Activated T-cell treated with anti-CD3 and anti-CD28 coated beads for 1 hour (primary cell): ENCODE data around the gene ERCC8.
"Not testable (repeated sequence)": the region's sequence is repeated elsewhere in the genome, so short reads cannot be mapped to it uniquely, and the experiment has no call there.

ENCODE experiments used
- DNase-seq: peaks from one replicate; pipeline ENCODE4 v3.0.0-alpha.2; 2020; ENCODE audit warnings: low read depth

Gene ERCC8

DNA sequence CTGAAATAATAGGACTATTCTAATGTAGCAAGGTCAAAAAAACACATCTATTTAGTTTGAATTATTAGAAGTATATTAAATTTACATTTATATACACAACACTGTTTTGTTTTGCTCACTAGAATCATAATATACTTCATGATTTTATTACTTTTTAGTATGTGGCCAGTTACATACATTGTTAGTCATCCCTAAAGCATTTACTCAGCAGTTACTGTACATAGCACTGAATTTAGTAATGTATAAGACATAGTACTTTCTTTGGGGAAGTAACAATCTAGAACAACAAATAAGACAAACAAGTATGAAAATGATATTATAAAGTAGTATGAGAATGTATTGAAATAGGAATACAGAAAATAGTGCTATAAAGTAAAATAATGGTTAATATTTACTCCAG lies 28.2 kb downstream of the ERCC8 start:
- no peak for DNase-seq

DNA sequence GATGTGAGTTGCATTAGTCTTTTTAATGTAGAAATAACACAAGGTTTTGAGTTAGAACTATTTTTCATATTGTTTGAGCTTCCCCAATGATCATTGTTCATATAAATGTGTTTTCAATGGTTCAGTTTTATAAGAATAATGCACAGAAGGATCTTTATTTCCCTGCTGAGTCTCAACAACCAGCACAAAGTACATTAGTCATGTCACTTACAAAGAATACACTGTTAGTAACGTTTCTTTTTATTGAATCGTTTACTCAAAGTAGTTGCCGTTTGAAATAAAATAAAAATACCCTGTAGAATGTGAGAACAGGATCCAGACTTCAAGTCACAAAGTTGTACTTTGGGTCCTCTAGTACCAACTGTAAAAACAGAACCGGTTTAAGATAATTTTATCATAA lies 41.5 kb downstream of the ERCC8 start:
- DNase-seq = no peak

DNA sequence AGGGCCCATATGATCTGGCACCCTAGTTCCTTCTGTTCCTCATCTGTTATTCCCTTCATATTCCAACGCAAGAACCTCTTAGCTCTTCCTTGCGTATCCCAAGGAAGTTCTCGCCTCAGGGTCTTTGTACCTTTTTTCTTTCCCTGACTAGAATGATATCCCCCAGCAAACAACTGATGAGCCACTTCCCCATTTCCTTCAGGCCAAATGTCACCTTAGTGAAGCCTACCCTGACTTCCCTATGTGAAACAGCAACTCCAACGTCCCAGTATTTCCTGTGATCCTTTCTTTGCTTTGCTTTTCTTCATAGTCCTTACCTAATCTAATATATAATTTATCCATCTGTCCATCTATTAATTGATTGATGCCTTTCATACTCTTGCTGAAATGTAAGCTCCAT lies 47.9 kb downstream of the ERCC8 start:
- DNase-seq = no peak

DNA sequence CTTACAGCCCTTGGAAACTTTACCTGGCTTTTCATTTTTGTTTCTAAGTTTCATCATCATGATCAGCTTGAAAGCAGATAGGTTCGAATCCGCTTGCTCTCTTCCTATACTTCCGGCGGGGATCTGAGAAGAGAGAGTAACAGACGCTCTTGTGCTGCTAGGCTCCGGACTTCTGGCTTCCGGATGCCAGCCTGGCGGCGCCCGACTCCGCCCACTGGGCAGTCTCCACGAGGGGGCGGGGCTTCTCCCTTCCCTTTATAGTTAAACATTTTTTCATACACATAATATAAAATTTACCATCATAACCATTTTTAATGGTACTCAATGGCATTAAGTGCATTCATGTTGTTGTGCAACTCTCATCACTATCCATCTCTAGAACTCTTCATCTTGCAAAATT lies 51.3 kb downstream of the ERCC8 start:
- no peak for DNase-seq

DNA sequence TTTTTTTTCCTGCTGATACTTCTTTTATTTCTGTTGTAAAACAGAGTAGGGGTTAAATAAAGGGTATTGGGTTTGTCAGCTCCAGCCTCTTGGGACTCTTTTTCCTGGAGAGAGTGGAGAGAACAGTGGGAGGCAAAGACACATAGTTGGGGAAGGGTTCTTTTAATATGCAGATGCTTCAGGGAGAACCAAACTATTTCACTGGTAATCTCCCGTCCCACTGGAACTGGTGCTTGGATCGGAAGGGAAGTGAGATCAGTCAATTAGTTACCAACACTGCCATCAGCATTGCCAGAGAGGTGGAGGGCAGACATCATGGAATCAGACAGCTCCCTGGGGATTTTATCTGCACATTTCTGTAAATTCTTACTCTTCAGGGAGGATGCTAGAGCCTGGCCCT lies 53.2 kb downstream of the ERCC8 start:
- no peak for DNase-seq

DNA sequence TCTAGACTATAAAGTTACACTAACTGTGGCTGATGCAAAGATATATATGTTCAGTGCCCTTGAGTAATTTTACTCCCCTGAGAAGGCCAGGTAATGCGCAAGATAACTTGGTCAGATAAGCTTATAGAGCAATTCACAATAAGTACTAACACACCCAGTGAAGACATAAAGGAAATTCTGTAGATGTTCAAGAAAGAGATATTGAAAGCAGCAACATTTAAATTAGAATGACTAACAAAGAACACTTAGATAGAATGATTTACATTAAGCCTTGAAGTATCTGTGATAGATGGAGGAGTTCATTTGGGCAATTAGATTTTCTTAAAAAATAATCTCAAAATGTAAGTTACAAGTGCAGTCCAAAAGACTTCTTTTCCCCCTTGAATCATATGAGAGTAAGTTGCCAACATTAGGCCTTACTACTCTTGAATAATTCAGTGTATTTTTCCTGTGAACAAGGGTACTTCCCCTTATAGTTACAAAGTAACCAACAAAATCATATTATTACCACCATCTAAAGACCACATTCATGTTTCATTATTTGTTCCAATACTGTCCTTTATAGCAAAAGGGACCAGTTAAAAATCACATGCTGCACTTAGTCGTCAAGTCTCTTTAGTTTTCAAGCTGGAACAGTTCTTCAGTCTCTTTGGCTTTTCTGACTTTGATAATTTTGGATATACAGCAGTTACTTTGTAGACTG lies 56.4 kb downstream of the ERCC8 start:
- DNase-seq = no peak

DNA sequence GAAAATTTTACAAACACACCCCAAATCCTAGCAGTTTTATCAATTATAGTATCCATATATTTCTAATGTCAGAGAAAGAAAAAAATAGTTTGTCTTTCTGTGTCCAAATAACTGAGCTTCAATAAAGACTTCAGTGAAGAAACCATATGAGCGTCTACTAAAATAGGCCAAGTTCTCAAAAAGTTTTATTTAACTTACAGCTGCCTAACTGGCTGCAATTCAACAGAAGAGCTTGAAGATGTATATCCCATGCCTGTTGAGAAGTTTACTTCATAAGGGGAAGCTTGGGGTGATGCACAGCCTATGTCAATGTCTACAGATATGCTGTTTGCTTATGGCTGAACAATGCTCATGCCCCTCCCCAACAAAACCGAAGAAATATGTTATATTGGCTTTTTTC lies 57.1 kb downstream of the ERCC8 start:
- no peak for DNase-seq

DNA sequence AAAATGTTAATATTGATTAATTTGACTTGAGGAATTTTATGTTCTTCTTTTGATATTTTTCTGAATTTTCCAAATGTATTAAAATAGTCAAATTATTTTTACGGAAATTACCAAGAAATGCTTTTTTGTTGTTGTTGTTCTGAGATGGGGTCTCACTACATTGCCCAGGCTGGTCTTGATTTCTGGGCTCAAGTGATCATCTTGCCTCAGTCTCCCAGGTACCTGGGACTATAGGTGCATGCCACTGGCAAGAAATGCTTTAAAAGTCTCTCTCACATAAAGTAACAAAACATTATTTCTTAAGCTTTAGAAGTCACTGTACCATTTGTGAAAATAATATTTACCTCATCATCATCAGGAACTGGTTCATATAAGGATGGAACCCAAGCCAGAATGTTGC lies 57.8 kb downstream of the ERCC8 start:
- DNase-seq = no peak

DNA sequence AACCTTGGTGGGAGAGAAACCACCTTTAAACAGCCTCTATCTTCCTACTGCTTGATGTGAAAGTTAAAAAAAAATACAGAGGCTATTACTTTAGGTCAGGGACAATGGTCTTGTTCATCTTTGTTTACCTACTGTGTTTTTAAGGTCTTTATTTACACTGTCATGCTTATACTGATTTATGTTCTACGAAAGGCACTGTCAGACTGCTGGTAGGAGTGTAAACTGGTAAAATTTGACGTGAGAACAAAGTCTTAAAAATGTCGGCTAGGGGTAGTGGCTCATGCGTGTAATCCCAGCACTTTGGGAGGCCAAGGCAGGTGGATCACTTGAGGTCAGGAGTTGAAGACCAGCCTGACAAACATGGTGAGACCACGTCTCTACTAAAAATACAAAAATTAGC lies 58.7 kb downstream of the ERCC8 start:
- DNase-seq = no peak

DNA sequence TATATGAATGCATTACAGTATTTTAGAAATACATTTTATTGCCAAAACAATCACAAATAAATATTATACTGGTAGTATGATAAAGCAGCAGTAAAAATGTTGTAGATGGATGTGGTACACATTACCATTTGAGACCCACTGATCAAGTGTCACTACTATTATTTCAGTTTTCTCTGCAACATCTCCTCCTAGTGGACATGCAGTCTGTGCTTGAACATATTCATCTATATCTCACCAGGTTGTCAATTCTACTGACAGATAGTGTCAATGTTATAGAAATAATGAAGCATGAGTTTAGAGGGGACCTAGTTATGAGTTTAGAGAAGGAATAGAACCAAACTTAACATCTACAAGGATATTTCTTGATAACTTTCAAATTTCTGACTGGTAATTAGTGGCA lies 61.6 kb downstream of the ERCC8 start:
- DNase-seq = no peak

DNA sequence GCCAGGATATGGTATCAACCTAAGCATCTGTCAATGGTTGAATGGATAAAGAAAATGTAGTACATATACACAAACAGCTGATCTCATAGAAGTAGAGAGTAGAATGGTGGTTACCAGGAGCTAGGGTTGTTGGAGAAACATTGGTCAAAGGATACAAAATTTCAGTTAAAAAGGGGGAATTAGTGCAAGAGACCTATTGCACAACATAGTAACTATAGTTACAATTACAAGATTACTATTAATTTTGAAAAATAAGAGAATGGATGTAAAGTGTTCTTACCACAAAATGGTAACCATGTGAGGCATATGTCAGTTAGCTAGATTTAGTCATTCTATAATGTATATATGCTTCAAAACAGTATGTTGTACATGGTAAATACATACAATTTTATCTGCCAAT lies 72.0 kb downstream of the ERCC8 start:
- DNase-seq = no peak

DNA sequence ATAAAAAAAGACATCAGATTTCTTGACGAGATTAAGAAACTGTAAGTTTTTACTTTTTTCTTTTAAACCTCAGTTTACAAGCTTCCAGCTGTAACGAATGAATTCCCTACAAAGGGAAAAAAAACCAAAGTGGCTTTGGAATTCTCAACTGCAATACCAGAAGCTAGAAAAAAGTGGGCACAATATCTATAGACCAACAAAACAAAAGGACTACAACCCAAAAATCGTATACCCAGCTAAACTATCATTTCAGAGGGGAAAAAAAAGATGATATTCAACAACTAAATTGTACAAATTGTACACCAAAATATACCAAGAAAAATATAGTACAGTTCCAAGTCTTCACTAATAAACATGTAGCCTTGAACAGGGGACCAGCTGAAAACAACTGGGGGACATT lies 74.0 kb downstream of the ERCC8 start:
- DNase-seq = no peak

DNA sequence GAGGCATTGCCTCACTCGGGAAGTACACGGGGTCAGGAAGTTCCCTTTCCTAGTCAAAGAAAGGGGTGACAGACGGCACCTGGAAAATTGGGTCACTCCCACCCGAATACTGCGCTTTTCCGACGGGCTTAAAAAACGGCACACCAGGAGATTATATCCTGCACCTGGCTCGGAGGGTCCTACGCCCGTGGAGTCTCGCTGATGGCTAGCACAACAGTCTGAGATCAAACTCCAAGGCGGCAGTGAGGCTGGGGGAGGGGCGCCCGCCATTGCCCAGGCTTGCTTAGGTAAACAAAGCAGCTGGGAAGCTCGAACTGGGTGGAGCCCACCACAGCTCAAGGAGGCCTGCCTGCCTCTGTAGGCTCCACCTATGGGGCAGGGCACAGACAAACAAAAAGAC lies 84.3 kb downstream of the ERCC8 start:
- not testable (repeated sequence) for DNase-seq

DNA sequence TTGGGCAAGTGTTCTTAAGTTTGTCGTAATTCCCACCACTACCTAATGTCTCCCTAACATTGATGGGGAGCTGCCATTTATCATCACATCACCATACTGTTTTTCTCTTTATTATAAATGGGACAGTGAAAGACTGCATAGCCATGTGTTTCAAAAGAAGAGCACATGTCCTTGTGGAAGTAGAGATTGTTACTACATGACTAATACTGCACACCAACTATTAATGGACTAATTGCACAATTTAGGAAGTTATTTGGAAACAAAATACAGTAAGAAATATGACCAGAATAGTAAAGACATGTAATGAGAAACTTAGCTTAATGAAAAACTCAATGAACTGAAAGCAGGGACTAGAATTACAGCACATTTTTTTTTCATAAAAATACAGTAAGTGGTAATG lies 88.8 kb downstream of the ERCC8 start:
- no peak for DNase-seq

DNA sequence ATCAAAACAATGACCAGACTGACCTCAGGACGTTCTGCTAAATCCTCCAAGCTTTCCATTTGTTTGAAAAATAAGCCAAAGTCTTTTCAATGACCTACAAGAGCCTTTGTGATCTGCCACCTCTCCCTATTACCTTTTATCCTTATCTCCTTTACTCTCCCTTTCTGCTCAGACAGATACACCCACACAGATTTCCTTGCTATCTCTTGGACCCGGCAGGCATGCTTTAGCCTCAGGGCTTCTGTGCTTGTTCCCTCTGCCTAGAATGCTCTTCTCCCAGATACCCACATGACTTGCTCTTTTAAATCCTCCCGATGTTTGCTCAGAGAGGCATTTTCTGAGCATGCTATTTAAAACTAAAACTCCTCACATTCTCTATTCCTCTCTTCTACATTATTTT lies 91.9 kb downstream of the ERCC8 start:
- no peak for DNase-seq

DNA sequence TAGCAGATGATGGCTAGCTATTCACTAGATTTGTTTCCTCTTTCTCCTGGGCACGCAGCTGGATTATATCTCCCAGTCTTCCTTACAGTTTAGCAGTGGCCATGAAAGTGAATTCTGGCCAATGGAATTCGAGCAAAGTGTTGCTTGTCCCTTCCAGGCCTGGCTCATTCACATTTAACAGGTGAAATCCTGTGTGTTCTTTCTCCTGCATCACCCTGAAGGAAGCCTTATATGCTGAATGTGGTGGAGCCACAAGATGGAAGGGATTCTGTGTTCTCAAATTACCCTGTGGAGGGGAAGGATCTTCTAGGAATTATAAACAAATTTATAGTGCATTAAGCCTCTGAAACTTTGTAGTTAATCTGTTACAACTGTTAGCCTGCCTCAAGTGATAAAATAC lies 92.6 kb downstream of the ERCC8 start:
- no peak for DNase-seq

DNA sequence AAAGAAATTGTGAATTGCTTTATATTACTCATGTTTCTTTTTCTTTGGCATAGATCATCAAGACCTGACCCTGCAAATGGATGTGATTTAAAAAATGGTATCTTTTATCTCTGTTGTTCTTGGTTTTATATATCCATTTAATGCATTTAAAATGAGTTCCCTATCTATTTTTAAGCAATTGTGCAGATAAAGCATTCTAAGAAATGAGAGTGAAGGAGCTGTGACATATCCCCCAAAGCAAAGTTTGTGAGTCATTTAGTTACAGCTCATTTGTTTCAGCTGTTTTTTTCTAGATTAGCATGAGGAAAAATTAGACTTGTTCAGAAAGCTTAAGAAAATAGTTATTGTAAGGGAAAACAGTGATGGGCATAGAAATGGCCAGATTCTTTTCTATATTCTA lies 93.2 kb downstream of the ERCC8 start:
- DNase-seq = no peak

DNA sequence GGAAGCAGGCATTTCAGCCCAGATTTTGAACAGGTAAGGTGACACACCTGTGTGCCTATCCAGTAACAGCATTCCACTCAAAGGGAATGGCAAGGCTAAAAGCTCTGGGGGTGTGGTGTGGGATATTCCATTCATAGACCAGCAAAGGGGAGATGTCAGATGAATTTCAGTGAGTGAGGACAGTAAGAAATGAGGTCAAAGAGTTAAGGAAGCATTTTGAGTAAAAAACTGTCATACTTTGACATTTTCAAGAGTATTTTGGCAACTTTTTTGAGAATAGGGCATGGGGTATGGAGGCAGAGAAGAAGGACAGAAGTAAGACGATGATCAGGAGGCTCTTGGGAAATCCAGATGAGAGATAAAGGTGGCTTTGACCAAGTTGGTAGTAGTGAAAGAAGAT lies 98.6 kb downstream of the ERCC8 start:
- DNase-seq = no peak

DNA sequence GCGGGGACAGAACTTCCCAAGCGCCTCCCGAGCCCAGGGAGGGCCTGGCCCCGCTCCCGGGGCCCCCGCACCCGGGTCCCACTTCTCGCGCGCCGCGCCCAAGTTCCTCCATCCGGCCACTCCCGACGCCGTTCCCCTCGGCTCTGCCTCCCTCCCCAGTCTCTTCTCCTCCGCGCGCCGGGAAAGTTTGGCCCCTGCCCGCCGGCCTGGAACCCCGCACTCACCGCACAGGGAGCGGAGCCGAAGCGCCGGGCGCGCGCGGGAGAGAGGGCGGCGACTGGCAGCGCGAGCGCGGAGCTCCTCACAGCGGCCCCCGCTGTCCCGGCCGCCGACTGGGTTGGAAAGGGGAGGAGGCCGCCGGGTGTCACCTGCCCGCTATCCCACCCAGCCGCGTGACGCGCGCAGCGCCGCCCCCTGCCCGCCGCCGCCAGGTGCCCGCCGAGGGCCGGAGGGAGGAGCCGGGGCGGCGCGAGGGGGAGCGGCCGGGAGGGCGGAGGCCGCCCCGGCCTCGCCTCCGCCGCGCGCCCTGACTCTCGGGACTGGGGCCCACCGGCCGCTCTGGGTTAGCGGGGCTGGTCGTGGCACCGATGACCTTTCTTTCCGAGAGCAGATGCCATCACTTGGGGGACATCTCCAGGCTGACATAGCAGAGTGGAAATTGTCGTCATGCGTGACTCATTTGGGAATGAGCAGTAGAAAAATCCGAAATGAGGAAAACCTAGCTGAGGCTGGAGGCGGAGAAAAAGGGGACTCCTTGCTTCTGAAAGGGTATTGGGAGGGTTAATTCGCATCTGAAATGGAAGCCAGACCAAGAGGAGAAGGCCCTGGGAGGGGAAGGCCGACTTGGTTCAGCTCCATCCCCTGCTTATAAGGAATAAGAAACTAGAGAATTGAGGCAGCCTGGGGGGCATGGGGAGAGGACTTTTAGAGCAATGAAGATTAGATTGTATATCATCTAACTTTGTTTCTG lies 100.6 kb downstream of the ERCC8 start, which contains the start of gene ELOVL7:
ELOVL7 (minus strand) TSS at position 334 of the 970 bp plus-strand sequence. CDS start 56,872 bp downstream, outside the sequence.
- no peak for DNase-seq

DNA sequence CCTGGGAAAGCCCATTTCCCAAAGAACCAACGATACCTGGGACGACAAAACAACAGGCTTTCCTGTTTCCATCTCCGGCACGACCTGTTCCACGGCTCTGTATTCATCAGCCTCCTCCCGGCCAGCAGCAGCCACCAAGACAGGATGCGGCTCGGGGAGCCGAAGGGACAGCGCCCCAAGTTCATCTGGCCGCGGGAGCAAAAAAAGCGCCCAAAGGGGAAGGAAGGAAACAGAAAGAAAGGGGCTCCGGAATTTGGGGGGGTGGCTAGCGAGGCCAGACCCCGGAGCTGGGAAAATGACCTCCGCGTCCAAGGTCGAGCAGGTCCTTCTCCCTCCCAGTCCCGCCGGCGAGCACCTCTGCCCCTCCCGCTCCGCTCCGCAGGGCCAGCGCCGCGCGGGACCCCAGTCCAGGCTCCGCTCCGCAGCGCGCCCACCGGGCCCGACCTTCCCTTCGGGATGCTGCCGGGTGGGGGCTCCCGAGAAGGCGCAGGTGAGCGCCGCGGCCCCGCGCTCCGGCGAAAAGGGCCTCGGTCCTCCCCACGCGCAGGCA lies 101.4 kb downstream of the ERCC8 start:
- DNase-seq = no peak

DNA sequence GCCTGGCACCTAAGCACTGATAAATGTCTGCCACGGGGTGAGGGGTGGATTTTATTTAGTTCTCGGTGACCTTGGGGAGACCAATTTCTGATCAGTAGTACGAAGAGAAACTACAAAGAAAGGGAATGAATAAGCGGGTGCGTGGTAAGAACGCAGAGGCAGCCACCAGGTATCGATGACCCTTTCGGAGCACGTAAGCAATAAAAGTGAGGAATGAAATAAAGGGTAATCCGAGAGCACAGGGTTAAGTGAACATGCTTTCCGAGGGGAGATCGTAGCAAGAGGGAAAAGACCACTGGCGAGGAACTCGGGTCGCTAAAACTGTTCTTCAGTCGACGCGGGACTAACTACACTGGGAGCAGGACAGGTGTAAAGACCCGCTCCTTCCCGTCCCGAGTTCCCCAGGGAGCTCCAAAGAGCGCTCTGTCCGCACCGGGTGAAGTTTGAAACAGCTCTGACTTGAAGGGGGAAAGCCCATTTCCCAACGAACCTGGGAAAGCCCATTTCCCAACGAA lies 101.9 kb downstream of the ERCC8 start:
- no peak for DNase-seq

DNA sequence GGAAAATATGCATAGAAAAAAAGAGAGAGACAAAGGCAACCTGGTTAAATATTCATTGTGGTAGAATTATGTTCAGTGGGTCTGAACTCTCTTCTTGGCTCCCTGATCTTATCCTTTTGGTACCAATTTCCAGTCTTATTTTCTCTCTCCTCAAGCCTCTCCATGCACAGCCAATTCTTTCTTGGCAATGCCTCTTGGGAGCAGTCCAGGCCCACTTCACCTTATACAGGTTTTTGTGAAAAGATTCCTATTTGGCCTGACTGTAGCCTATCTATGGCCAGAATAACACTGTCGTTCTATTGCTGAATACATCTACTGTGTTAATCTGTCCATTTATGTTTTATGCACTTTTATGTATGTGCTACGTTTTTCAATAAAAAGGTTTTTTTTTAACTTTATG lies 103.5 kb downstream of the ERCC8 start:
- DNase-seq = no peak

DNA sequence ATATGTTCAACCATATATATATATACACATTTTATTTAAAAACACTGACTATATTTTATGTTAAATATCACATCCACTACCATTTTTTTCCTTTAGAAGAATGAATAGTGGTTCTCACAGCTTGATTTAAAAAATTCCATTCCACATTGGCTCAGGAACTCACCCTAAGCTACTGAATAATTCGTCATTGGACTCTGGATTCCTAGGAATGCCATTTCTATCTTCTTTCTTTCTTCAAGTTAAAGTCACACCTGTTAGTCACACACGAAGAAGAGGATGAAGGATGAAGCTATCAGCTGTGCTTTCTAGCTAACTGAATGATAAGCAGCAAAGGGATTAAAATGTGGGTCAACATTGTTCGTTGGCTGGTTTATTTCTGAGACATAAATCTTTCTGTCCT lies 108.7 kb downstream of the ERCC8 start:
- no peak for DNase-seq
